Dermis microvascular lymphatic vessel endothelial cell (primary cell): ENCODE measurements around the gene STAC2. TPM values are rescaled to one million over a fixed set of nuclear protein-coding genes. Genes with fewer than 3 reads are reported as not detected.

ENCODE experiments used
- DNase-seq, 2 donors: peaks; one replicate each; pipeline versions ENCODE4 v3.0.0 to v3.0.0-alpha.2; 2010; ENCODE audit warnings: low read depth in 2 of 2
- total RNA-seq: library from RNA; depleted of rRNA; stranded (reverse); fragments of >200 nt; gene quantifications from 2 replicates; pipeline ENCODE4 v1.2.1, GENCODE V29; 2014

The STAC2 gene
- total RNA-seq, 1 donor from 2014 or later, result not detected

DNA sequence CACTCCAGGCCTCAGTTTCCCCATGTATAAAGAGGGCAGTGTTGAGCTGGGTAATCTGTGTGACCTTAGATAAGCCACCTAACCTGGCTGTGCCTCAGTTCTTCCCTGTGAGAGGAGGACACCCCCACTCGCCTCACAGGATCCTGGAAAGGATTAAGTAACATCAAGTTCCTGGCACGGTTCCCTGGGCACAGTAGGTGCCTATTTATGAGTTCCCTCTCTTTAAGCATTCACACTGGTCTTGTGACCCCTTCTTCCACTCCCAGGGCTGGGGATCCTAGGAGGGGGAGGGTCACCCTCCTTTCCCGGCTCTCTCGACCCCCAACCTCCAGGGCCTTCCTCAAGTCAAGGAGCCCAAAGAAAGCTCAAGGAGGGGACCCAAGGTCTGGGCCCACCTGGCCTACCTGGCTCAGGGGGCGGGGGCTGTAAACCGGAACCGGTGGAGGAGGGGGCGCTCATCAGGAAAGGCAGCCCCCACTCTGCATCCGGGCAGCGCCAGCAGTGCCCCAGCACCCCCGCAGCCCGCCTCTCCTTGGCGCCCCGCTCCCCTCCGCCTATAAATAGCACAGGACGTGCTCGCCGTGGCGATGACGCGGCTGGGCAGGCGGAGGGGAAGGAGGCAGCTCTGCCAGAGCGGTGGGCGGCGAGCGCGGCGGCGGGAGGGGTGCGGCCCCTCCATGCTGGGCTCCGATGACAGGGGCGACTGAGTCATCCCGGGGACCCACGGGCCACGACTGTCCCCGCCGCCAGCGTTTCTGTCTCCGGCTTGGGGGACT is 16.2 kb downstream of the STAC2 start:
- DNase-seq, result peak in 1 of 2 donors; percentile 50

DNA sequence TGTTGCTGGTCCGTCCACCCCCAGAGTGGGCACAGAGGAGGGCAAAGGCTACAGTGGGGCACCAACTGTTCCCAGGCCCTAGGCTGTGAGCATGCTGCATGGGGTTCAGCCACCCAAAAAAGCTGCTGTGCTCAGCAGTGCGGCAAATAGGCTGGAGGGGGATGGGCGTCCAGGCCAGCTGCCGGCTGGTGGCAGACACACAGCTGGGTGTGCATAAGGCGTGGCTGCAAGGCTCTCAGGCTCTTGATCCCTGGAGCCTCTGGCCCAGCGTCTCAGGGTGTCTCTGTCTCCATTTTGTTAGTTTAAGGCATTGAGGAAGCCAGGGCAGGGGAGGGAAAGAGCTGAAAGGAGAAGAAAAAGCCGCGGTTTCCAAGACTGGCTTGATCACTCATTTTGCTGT is 16.9 kb downstream of the STAC2 start:
- DNase-seq, result no peak

DNA sequence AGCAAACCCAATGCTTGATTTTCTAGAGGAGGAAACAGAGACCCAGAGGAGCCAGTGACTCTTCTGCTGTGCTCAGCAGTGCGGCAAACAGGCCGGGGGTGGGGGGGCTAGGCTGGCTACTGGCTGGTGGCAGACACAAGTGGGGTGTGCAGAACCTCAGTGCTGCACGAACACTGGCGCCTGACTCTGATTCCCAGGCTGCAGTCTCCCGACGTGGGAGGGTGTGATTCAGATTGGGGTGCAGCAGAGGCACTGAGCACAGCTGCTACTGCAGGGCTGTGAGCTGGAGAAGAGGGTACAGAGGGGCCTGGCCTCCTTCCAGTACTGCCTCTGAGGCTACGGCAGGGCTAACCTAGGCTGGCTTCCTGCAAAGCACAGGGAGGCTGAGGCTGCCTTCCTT is 17.6 kb downstream of the STAC2 start:
- no peak for DNase-seq

DNA sequence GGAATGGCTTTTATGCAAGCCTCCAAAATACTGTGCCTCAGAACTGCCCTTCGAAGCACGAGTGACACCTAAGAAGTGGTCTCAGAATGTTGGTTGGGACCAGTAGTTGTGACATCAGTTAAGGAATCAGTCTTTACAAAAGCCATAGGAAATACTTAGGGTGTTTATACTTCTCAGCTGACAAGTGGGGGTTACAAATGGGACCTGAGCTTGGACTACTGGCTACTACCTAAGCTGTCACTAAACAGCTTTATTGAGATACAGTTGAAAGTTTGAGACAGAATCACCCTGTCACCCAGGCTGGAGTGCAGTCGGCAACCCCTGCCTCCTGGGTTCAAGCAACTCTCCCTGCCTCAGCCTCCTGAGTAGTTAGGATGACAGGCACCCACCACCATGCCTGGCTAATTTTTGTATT is 20.6 kb downstream of the STAC2 start:
- DNase-seq, result no peak

DNA sequence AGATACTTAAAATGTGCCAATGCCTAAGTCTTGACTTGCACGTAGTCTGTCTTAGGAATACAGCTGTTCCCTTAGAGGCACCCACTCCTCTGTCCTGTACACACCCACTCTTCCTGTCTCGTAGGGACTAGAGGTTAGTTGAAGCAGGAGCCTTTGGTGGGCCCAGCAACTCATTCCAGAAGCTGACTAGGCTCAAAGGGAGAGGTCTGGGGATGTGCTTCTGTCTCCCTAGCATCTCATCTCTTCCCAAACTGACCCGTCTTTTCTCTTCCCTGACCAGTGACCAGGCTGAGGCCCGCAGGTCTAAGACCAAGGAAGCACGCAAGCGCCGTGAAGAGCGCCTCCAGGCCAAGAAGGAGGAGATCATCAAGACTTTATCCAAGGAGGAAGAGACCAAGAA is 21.5 kb downstream of the STAC2 start:
- no peak for DNase-seq

DNA sequence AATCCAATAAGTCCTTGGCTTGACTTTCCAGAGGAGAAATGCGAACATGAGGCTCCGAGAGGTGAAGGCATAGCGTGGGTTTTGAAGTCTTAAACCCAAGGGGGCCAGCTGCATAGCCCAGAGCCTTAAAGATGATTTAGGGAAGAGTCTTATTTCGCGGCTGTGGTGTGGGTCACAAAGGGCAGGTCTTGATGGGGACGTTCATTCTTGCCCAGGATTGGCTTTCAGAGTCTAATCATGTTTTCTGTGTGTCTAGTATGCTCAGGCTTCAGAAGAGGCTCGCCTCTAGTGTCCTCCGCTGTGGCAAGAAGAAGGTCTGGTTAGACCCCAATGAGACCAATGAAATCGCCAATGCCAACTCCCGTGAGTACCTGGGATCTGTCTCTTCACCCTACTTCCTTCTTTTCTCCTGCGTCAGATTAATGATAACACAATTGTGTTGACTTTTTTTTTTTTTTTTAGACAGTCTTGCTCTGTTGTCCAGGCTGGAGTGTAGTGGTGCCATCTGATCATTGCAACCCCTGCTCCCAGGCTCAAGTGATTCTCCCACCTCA is 24.7 kb downstream of the STAC2 start:
- DNase-seq, result no peak

DNA sequence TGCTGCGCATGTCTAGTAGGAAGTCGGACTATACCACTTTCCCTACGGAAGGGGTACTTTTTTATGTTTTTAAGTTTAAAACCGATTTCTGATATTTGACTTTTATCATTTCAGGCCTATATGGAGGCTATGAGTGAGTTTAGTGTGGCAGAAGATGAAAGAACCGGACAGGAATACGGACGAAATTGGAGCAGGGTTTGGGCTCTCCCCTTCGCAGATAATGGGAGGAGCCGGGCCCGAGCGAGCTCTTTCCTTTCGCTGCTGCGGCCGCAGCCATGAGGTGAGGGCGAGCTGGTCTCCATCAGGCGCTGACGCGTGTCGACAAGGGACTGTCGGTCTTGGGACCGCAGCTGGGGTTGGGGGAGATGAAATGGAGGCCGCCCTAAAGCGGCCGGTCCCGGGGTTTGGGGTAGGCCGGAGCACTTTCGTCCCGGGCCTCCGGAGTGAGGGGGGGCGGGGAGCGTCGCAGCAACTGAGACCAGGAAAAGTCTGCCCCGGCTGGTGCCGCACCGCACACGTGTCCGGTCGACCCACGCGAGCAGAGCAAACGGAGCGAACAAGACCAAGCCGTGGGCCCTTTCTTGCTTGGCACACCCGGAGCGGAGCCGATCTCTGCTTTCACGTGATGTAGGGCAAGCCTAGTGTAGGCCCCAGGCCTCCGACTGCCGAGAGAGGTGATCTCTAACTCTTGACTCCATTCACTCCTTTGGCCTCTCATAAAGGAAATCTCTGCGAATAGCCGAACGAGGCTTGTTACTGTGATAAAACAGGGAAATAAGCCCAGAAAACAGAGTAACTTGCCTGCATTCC is 25.5 kb downstream of the STAC2 start, which contains the start of gene RPL19:
TSS of gene RPL19 (plus strand) at position 214 of the 810 bp plus-strand sequence. CDS start at position 276, 62 bp downstream.
- DNase-seq, result no peak

DNA sequence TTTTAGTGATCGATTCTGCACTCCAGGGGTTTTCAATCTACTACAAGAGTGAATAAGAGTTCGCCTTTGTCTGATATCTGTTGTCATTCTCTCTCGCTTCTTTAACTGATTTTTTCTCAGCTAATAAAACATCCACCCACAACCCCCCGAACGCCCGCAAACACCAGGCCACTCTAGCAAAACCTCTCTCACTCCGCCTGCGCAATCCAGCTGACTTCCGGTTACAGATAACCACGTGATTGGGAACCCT is 26.0 kb downstream of the STAC2 start:
- DNase-seq, result peak; percentile 94 to 96

DNA sequence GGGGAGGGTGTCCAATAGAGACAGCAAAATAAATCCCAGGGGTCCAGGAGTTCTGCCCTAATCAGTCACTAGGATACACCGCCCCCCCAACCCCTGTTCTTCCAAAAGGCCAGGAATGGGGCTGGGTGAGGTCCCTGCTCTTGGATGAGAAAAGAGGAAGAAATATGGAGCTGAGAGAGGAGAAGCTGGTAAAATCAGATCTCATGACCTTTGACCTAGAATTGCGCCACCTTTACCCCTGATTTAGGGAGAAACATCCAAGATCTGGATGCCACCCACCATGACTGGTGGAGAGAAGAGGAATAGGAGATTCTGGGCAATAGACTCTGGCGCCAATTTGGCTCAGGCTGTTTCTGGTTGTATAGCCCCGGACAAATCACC is 27.6 kb downstream of the STAC2 start:
- no peak for DNase-seq

DNA sequence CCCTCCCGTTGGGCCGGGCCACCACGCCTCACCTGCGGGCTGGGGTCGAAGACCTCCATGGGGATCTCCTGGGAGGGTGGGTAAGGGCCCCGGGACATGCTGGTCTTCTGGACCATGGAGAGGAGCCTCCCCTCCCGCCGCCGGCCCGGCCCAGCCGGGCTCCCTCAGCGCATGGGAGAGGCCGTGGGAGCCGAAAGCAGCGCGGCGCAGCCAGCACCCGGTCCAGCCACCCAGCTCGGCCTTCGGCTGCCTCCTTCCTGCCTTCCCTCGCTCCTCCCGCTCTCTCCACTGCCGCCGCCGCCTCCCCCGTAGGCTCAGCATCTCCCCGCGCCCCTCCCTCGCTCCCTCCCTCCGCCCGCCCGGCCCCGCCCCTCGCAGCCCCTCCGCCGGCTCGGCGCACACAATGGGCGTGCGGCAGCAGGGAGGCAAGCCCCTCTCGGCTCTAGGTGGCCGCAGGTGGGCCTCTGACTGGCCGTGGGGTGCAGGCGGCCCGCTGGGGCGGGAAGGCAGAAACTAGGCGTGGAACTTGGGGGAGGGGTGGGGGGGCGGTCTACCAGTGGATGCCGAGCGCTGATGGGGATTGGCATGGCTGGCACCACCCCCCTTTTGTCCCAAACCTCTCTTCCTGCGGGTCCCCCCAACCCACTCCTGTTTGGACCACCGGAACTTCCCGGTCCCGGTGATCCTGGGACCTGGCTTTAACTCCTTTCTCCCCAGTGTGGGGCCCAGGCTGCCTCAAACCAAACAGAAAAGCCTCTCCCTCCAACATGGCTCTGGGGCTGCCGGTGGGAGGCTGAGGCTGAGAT is 28.2 kb downstream of the STAC2 start, which contains the start of gene CACNB1:
TSS of gene CACNB1 (minus strand) at position 290 of the 806 bp plus-strand sequence. CDS start at position 116, 174 bp downstream.
- peak in 1 of 2 donors; percentile 74 for DNase-seq

DNA sequence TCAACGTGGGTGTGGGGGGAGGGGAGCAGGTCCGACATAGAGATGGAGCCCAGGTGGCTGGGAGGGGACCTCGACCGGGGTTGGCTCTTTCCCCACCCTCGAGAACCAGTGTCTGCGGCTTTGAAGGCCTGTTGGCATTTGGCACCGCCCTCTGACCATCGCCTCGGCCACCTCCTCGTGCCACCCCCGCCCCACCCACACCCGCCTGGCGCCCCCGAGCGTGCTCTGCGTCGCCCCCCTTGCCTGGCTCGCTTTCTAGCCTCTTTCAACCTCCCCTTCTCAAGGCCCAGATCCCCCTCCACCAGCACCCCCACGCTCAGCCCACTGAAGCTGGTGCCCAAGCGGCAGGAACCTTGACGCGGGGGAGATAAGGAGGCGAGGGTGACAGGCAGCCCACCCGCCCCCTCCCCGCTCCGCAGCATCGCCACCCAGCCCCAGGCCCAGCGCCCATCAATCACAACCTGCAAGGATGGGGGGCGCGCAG is 28.9 kb downstream of the STAC2 start:
- peak in 1 of 2 donors; percentile 23 for DNase-seq

DNA sequence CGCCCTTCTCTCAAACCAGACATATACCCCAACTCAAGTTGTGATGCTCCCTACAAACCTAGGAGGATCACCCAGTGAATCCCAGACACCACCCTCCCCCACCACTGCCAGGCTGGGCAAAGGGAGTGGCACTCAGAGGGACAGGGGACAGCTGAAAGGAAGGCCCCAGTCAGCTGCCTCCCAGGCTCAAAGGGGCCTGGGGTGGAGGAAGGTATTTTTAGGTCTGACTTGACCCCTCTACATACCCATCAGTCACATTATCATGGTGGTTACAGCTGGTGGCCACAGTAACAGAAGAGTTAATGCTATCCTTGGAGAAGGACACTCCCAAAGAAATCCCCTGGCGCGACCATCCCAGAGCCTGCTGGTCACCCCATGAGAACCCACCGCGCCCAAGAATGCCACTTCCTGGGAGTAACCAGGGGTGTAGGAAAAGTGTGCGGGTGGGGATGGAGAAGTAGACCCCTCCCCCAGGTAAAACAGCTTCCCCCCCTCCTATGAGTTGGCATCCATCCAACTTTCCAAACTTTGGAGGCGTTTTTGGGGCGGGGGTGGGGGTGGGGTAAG is 29.4 kb downstream of the STAC2 start:
- DNase-seq, result no peak

DNA sequence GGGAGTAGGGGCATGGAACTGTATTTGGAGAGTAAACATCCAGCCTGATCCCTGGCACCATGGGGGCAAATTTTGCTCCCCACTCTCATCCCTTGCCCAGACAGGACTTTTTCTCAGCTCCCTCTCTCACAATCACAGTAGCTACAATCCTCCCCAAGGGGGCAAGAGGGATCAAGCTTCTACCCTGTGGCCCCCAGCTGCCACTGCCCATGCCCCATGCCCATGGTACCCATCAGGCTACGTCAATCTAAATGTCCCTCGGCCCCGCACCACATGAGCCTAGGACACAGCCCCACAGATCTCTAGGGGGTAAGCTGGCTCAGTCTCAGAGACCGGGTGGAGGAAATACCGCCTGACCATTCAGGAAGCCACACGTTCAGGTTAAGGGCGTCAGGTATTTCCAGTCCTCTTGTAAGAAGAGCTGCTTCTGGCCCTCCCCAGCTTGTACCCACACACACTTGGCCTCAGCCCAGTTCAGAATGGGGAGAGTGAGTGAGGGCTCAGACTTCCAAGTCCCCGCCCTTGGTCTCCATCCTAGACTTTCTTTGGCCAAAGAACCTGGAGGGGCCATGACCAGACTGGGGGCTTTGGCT is 30.1 kb downstream of the STAC2 start:
- DNase-seq, result no peak

DNA sequence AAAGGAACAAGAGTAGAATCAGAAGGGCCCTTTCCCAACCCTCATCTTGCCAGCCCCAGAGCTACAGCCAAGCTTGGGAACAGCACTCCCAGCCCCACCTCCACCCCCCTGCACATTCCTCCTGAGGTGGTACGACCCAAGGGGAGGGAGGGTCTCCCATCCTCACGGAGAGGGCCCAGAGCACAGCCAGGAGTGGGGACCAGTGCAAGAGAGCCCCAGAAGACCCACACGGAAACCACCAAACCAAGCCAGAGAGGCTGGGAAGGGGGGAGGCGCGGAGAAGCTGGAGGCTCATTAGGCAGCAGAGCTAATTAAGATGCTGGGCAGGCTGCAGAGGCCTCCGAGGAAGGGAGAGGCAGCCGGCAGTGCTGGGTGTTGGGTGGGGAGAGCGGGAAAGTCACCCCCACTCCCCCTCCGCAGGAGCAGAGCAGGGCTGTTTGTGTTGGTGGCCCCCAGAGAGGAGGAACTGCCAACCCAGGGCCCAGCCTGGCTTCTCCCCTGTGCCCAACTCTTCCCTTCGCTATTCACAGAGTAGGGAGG is 30.7 kb downstream of the STAC2 start:
- no peak for DNase-seq

DNA sequence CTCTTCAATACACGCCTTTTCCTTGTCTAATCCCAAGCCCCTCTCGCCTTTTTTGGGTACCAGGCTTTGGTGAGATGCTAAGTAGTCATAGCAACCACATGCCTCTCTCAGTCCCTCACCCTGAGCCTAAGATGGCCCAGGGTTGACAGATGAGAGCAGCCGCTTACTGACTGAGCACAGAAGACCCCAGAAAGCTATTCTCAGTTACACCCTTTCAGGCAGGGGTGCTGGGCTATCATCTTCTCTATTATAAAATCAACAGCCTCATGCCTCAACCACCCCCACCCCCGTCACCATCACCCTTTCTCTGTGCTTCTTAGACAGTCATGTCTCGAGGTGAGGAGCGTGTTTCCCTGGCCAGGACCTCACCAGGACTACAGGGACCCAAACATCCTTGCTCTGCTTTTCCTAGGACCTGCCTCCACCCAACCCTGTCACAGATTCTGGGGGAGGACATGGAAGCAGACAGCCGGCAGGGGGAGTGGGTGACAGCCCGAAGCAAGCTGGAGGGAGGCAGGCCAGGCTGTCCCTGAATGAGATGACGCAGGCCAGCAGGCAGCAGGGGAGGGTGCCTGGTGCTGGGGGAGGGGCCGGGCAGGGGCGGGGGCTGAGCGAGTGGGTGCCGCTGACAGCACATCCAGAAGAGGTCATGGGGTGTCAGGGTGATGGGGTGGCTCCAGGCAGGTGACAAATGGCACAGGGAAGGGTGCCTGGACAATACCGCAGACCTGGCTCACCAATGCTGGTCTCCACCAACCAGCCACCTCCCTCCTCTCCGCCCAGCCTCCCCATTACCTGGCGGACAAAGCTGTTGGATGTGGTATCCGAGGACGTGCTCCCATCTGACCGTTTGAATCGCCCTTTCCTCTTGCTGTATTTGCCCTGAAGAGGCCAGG is 31.4 kb downstream of the STAC2 start:
- DNase-seq, result peak in 1 of 2 donors; percentile 55

DNA sequence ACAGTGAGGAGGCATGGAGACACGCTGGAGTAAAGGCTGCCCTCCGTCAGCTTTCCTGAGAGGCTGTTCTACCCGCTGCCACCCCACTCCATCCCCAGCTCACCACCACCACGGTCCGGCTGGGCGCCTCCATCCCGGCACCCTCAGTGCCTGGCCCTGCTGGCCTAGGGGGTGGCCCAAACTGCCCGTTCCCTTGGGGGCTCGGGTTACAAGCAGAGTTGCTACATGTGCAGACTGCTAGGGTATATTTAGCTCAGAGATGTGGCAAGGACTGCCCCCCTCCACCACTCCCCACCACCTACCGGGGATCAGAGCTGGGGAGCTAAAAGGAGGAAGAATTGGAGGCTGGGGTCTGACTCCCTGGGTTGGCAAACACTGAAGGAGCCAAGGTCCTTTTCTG is 32.4 kb downstream of the STAC2 start:
- no peak for DNase-seq

DNA sequence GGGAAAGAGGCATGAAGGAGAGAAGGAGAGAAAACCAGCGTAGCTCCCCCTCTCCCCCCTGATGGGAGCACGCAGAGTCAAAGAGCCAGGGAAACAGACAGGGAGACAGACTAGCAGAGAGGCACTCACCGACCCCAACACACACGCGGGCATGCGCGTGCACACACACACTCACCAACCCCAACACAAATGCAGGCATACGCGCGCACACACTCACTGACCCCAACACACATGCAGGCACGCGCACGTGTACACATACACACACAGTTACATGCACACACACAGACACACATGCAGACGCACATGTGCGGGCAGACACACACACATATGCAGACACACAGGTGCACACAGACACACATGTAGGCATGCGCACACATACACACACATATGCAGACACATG is 32.8 kb downstream of the STAC2 start:
- DNase-seq, result no peak

DNA sequence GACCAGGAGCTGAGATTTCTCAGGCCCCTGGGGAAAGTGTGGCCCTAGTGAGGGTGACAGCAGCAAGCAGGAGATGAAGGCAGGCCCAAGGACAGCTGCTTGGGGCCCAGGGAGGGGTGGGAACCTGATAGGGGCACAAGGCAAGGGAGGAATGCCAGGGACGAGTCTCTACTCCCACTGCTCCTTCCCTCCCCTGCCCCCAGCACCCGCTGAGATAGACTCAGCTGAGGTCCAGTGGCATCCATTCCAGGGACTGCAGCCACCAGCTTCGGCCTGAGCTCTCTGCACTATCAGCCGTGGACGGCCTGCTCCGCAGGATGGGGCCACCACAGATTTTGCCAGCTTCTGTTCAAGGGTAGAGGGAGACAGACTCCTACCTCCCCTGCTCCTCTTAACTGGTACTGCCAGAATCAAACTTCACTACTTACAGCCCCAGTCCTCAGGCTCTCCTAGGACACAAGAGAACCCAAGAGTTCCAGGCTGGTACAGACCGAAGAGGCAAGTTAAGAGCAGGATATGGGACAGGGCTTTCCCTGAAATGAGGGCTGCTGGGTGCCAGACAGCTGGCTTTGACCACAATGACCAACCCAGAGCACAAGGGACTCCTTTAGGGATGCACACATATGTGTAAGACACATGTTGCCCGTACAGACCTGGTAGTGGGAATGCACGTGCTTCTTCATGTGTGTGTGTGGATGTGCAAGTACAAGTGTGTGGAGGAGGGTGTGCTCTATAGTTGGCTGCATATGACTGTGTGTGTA is 33.8 kb downstream of the STAC2 start:
- no peak for DNase-seq
